GM18498 (cell line): Measurements from ENCODE around the gene SATB2.

Experiments used
- ATAC-seq: cut with Tn5 transposase; IDR thresholded peaks from one replicate; pipeline ENCODE4 v1.9.1; 2021; ENCODE audit warnings: mild to moderate bottlenecking, moderate library complexity; ENCODE audit not compliant: unreplicated experiment

SATB2 gene

DNA sequence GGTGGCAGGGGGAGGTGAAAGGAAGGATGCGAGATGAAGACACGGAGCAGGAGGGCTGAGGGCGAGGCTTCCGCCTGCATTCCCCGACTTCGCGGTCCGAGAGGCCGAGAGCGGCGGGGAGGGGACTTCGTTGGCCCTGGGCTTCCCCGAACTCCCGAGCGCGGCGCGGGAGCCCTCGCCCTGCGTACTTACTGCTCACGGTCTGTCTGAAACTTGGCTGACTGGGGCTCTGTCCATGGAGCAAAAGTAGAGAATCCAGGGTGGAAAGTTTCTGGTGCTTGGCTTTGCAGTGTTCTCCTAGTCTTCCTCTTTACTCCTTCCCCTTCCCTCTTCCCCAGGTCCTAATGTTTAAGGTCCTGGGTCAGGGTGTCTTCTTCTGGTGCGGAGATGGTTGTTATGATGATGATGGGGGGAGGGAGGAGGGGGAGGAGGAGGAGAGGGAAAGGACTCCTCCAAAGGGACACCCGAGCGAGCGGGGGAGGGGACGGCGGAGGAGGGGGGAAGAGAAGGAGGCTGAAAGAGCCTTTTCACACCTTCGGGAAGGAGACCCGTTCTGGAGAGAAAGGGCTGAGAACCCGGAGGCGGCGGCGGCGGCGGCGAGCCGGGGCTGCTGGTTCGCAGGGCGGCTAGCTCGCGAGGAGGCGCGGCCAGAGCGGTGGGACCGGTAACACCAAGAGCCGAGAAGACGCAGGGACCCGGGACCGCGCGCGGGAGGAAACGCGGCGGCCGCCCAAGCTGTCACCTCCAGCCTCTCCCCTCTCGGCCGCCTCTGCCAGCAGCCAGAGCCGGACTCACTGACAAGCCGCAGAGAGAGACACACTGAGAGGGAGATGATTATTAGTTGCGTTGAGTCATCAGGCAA lies at the start of gene SATB2:
TSS of gene SATB2 (minus strand) at position 793 of the 862 bp plus-strand sequence. CDS start 1,902 bp downstream, outside the sequence.
- ATAC-seq = no peak

DNA sequence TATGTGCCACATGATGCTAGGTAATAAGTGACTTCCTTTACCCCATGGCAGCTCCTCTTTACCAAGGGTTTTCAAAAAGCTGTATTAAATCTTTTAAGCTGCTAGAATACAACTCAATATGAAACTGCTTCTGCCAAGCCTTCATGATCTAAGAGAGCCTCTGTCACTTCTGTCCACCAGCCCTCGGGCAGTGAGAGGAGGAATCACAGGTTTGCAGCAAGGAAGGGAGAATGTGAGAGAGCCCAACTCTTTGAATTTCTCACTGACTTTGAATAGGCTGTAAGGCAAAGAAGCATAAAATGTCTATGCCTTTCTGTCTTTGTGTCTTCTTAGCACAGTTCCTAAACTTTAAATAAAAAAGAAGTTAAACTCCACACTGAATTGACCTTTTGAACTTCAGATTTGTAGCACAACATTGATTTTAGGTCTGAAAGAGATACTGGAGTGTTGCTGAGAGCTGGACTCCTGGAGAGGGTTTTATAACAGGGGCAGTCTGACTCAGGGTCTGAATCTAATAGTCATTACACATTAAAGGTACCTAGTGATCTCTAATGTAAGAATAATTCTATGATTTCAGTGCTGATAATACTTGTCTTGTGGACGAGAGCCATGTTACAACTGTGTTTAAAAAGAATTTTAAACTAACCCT lies 48.1 kb upstream of the SATB2 start:
- no peak for ATAC-seq

DNA sequence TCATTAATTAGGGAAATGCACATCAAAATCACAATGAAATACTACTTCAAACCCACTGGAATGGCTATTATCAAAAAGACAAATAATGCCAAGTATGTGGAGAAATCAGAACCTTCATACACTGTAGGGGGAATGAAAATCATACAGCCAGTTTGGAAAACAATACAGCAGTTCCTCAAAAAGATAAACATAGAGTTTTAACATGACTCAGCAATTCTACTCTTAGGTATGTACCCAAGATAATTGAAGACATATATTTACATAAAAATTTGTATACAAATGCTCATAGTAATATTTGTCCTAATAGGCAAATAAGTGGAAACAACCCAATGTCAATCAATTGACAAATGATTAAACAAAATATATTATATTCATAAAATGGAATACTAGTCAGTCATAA lies 45.4 kb upstream of the SATB2 start:
- no peak for ATAC-seq

DNA sequence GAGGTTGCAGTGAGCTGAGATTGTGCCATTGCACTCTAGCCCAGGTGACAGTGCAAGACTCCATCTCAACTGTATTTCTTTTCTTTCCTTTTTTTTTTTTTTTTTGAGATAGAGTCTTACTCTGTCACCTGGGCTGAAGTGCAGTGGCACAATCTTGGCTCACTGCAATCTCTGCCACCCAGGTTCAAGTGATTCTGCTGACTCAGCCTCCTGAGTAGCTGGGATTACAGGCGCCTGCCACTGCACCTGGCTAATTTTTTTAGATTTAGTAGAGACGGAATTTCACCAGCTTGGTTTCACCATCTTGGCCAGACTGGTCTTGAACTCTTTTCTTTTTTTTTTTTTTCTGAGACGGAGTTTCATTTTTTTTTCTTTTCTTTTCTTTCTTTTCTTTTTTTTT lies 41.3 kb upstream of the SATB2 start:
- no peak for ATAC-seq

GRCh38 chr2:199495147-199495546 lies 37.4 kb upstream of the SATB2 start:
- no peak for ATAC-seq

- ATAC-seq = no peak
Observed at GRCh38 chr2:199490049-199490448, 32.3 kb upstream of the SATB2 start.

- ATAC-seq = peak; percentile 74
Observed at GRCh38 chr2:199488772-199489400, 31.1 kb upstream of the SATB2 start.

DNA sequence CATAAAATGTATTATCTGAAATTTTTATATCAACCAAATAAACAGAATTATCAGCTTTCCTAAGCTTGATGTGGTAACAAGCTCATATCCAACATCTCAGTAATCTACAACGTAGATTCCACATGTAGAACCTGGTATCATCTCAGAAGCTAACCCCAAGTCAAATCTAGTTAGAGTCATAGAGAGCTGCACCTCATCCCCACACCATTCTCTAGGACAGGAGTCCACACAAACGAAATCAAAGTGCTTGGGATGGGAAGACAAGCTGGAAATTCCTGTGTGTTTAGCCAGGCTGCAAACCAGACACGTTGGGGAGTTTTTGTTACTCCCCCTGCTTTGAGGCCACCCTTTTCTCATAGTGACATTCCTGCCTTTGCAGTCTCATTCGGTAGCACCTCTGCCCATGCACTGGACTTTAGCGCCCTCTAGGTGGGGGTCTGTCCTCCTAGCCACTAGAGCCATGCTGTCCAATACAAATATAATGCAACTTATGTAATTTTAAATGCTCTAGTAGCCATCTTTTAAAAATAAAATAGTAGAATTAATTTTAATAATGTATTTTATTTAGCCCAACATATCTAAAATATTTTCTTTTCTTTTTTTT lies 28.1 kb upstream of the SATB2 start:
- ATAC-seq = peak; percentile 57

GRCh38 chr2:199484927-199485326 lies 27.2 kb upstream of the SATB2 start:
- ATAC-seq = no peak

- no peak for ATAC-seq
Observed at GRCh38 chr2:199480966-199481365, 23.2 kb upstream of the SATB2 start.

- no peak for ATAC-seq
Observed at GRCh38 chr2:199477277-199477834, 19.6 kb upstream of the SATB2 start.

GRCh38 chr2:199471443-199472057 lies 13.8 kb upstream of the SATB2 start:
- peak; percentile 71 for ATAC-seq

DNA sequence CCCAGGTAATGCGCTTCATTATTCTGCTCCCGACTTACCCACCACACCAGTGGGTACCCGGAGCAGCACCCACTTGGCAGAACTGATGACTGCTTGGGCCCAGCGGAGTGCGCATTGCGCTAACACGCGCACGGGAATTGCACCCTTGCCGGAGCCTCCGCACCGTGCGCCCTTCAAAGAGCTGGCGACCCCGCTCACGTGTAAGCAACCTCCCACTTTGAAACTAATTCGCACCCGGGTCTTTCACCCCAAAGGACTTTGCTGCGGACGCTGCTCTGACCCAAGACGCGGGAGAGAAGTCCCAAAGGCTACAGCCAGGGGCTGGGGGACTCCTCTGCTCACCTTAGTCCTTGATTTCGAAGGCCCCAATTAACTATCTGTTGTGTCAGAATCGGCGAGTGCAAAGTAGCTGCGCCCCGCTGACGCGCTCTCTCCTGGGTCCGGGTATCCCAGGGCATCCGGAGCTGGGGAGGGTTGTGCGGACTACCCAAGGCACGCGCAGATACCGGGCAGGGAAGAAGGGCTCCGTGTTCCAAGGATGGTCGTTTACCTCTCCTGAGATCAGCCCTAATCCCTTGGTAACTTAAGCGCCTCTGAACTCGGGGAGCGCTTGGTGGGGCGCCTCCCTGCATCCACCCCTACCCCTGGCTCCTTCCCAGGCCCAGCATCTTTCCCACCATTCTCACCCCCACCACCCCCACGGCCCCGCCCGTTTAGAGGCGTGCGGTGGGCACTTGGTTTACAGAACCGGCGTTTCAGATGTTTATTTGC lies 13.1 kb upstream of the SATB2 start:
- ATAC-seq = no peak

DNA sequence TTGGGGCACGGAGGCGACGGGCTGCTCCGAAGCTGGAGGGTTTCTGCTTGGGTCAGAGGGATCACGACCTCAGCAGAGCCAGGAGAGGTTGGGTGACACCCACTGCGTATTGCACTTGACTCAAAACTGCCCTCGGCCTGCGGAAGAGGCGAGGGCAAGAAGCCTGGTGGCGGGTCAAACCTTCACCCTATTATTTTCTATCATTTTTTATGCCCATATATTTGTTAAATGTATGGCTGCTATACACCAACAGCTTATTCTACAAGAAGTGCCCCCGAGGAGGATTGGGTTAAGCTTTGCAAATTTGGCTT lies 12.6 kb upstream of the SATB2 start:
- no peak for ATAC-seq

- ATAC-seq = no peak
Observed at GRCh38 chr2:199469514-199470360, 12.0 kb upstream of the SATB2 start.

GRCh38 chr2:199468561-199469513 lies 11.1 kb upstream of the SATB2 start:
- no peak for ATAC-seq

GRCh38 chr2:199467066-199467822 lies 9.5 kb upstream of the SATB2 start:
- no peak for ATAC-seq
